GM21367 (cell line): ENCODE data around the gene LSM2.
"Not testable (repeated sequence)": the region's sequence is repeated elsewhere in the genome, so short reads cannot be mapped to it uniquely, and the experiment has no call there.

Source experiments
- ATAC-seq: cut with Tn5 transposase; IDR thresholded peaks from one replicate; pipeline ENCODE4 v1.9.1; 2021; ENCODE audit not compliant: unreplicated experiment

The LSM2 gene

GRCh38 chr6:31799781-31800180, 7.0 kb downstream of the LSM2 start:
- ATAC-seq, result no peak

DNA sequence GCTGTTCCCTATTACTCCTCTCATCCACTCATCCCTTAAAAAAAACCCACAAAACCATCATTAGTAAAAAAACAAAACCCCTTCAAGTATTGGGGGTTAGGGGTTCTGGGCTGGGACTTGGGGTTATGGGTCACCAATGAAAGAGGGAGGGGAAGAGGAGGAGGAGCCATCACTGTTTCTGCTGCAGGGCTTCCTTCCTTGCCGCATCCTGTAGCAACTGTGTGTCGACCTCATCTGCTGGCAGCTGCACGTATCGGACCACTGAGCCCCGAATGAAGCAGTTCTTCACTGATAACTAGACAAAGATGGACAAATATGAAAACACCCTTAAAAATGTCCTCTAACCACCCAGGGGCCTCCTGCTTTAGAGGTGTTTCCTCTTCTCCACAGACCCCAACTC, 9.2 kb downstream of the LSM2 start:
- ATAC-seq, result no peak

GRCh38 chr6:31796993-31797385, 9.8 kb downstream of the LSM2 start:
- no peak for ATAC-seq

- peak; percentile 63 for ATAC-seq
Measured at GRCh38 chr6:31795616-31796298, 11.0 kb downstream of the LSM2 start, which contains the start of gene VARS1. VARS1 (minus strand) TSS chr6:31795752; CDS start chr6:31795217, 535 bp downstream.

DNA sequence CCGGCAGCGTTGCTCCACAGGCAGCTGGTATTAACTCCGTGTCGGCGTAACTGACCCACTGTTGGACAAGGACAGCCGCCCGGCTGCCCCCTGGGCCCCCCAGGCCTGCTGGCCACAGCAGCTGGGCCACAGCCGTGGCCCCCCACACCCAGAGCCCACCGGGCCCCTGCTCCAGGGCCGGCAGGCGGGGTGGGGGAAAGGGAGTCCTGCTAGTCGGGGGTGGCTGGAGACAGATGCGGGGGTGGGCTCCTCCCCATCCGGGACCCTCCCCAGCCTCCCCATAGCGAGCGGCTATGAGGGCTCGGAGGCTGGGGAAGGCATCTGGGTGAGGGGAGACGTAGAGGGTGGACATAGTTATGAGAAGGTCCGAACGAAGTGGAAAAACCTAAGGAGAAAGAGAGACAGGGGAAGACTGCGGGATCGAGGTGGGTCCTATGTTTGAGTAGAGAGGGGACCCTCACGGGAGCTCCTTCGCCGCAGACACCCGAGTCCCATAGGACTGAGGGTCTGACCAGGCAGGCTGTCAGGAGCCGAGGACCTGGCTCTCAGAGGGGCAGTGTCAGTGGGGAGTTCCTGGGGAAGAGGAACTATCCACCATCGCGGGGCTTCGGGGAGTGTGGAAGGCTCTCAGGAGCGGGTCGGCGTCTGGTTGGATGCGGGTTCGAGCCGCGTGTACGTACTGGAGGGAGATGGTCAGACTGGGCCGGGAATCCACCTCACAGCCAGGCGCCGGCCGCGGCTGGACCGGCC, 11.7 kb downstream of the LSM2 start:
- peak; percentile 16 for ATAC-seq

GRCh38 chr6:31794294-31794865, 12.4 kb downstream of the LSM2 start:
- no peak for ATAC-seq

DNA sequence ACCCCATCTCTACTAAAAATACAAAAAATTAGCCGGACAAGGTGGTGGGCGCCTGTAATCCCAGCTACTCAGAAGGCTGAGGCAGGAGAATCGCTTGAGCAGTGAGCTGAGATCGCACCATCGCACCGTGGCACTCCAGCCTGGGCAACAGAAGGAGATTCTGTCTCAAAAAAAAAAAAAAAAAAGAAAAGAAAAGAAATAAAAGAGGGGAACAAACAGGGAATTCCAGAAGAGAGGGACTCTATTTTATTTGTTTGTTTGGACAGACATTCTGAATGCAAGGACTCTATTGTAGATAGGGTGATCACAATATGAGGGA, 12.9 kb downstream of the LSM2 start:
- not testable (repeated sequence) for ATAC-seq

DNA sequence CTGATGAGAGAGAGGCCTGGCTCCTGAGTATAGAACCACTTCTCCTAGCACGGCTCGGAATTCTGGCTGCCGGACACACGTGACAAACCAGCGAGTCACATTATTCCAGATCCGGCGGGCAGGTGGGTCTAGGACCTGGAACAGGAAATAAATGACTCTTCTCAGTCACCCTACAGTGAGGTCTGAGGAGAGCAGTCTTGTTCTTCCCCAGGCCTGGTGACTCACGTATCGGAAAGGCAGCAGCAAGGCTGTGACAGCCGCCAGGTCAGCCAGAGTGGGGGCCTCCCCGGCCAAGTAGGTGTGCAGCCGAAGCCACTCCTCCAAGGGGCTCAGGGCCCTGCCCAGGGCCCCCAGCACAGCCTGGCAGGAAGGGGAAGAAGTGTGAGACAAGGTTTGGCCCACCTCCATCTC, 14.0 kb downstream of the LSM2 start:
- no peak for ATAC-seq

DNA sequence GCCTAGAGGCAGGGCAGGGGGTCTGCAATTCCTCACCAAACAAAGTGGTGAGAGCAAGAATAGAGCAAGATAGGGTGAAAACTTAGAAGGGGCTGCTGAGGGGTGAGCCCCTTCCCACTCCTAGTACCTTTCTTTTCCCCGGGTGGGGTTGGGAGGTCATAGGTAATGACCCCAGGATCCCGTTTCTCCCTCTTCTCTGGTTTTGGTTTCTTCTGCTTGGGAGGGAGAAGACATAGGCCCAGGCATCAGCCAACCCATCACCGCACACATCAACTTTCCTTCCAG, 14.7 kb downstream of the LSM2 start:
- no peak for ATAC-seq

DNA sequence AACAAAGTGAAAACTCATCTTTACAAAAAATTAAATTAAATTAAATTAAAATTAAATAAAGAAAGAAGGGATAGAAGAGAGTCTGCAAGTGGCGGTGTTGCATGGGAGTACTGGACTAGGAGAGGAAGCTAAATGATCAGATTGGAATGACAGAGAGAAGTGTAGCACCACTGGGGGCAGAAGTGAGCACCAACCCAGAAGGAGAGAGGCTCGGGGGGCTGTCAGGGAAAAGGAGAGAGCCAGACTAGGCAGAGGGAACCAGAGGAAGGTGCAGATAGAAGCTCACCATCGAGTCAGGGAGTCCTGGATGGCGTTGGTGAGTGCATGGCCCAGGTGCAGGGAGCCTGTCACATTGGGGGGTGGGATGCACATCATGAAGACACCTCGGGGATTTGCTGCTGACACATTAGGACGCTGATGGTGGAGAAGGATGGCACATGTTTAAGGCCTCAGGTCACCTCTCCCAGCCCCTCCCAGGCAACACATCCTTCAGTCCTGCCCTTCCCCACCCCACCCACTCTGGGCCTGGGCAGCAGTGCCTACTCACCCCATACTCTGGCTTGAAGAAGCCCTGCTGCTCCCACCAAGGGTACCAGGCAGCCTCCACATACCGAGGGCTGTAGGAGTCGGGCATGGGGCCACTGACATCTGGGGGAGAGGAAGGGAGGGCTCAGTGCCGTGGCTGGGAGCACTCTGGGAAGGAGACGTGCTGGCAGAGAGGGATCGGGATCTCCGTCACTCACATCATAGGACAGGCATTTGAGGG, 15.3 kb downstream of the LSM2 start:
- no peak for ATAC-seq

DNA sequence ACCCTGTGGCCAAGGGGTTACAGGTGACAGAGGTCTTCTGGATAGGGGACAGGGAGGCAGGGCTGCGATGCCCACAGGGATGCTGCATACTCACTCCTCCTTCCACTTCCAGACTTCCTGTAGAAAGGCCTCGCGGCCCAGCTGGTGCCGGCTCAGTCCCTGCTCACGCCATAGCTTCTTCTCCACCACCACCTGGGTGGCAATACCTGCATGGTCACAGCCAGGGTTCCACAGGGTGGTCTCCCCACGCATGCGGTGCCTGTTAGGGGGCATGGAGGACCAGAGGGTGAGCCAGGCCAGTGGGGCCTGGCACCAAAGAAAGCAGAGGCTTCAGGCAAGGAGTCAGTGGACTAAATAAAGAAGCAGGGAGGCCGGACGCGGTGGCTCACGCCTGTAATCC, 21.3 kb downstream of the LSM2 start:
- no peak for ATAC-seq

DNA sequence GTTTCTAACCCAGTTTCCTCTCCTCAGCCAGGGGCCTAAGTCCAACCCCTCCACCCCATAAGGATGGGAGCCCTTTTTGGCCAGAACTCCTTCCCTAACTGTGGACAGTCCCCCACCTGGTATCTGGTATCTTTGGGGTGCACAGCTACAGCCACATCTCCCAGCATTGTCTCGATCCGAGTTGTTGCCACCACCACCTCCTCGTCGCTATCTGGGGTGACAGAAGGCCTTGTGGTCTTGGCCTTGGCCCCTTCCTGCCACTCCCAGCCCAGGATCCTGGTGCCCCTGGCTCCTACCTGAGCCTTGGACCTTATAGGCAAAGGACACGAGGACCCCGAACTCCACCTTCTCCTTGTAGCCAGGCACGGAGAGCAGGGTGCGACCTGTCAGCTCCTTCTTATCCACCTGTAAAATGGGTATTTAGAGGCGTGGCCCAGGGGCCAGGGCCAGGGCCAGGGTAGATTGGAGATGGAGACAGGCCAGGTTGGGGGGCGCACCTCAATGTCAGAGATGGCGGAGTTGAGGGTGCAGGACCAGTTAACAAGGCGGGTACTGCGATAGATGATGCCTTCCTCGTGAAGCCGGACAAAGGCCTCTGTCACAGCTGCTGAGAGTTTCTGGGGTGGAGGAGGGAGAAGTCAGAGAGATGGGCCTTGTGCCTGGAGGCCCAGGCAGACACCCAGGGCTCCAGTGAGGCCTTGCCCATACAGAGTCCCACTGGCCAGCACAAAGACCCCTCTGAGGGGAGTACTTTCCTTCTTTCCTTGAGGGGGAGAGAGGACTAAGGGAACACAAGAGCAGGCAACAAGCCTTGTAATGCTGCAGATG, 22.5 kb downstream of the LSM2 start:
- ATAC-seq, result no peak

GRCh38 chr6:31782126-31782855, 24.5 kb downstream of the LSM2 start:
- no peak for ATAC-seq

DNA sequence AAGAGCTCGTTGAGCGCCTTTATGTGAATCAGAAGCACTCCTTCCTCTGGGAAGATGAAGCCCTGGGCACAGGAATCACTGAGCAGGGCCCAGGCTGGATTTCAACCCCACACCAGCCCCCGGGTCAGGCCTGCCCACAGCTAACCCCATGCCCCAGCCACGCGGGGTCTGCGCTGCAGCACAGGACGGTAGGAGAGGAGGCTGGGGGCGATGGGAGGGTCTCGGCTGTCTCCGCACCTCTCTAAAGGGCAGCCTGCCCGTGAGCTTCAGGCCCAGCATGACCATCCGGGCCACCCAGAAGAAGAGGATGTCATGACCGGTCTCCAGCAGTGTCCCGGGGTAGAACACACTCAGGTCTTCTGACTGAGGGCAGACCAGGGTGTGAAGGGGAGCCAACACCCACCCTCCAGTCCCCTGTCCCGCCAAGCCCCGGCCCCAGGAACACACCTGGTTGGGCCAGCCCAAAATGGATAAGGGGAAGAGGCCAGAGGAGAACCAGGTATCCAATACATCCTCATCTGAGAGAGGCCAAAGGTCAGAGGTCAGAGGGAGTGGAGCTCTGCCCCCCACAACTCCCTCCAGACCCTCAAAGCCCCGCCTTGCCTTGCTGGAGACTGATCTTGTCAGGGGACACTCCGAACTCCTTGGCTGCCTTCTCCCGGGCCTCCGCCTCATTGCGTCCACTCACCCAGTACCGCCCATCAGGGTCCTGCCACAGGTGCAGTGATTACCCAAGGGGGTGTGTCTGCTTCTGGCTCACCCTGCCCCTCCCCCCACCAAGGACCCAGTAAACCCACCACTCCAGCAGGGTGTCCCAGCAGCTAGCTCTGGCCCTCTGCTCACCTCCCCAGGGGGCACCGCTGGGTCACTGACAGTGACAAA, 25.3 kb downstream of the LSM2 start:
- ATAC-seq, result no peak

GRCh38 chr6:31780507-31781243, 26.1 kb downstream of the LSM2 start:
- ATAC-seq, result no peak

- ATAC-seq, result no peak
Measured at GRCh38 chr6:31779908-31780307, 26.9 kb downstream of the LSM2 start.

DNA sequence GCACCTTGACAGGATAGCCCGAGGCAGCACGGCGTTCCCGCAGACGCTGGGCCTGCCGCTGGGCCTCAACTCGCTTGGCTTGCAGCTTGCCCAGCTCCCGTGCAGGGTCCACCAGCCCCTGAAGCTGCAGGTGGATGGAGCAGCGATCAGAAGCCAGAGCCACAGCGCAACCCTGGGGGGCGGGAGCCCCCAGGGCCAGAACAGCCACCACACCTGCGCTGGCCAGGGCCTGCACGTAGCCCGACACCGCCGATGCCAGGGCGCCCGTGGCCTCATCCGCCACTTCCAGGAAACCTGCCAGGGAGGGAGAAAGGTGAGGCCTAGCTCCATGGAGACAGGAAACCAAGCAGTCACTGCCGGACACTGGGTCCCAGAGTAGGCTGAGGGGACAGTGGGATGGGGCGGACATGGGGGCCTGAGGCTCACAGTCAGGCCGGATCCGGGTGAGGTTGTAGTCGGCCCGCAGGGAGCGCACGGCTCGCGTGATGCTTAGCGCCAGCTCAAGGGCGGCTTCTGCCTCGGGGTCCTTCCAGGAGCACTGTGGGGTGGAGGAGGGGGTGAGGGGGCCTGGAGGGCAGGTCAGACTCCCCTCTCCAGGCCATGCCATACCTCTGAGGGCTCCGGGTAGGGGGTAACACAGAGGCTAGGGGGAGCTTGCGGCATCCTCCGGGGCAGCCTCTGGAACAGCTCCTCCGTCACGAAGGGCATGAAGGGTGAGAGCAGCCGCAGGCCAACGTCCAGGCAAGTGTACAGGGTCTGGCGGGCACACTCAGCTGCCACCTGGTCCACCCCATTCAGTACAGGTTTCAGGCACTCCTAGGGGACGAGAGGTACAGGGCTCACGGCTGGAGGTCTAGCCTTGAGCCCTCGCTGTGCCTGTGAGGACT, 27.5 kb downstream of the LSM2 start:
- no peak for ATAC-seq

GRCh38 chr6:31778193-31778592, 28.6 kb downstream of the LSM2 start:
- ATAC-seq, result no peak
